KBM-7 (cell line): ENCODE data around the gene MEGF8.

Experiments used
- DNase-seq: peaks from one replicate; pipeline ENCODE4 v3.0.0-alpha.2; 2015
- in situ Hi-C: fragments of 300-500 bp; cut with MboI; formaldehyde crosslinking; loops from 2 replicates; pipeline ENCODE4 v1.14.3; 2020; ENCODE audit warnings: low sequenced_read_pairs, low pct_unique_long_range_greater_than_20kb, mixed read lengths

The MEGF8 gene

DNA sequence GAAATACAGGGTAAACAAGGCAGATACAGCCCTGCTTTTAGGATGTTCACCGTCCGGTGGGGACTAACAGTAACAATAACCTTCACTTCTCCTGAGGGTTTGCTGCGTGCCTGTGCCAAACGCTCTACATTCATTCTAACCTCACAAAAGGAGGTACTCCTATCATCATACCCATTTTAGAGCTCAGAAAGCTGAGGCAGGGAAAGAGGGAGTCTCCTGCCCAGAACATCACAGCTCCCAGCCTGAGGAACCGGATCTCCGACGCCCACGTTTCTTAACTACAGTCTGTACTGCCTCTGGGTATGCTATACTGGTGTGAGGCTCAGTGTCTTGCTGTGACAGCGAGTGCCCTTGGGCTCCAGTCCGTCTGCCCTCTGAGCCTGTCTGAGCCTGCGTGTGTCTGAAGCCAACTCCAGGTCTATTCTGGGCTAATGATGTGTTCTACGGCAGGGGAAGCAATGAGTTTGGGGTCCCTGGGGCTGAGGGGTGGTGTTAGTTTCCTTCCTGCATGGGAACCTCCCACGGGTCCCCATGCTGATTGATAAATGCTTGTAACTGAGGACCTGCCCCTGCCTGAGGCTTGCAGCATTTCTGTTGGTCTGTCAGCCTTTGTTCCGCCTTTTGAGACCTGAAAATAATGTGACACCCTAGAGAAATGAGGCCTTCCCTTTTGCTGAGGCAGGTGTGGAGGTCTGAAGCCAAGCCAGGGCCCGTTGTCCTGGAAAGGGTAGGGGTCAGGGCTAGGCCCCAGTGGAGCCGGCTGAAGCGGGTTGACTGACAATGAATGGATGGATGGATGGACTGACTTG is 96.9 kb downstream of the MEGF8 start:
- in situ Hi-C loops: loop anchor here (25.0 kb wide), 1 partner anchor 310 kb away; no protein-coding TSS in a partner anchor
- peak; percentile 20 for DNase-seq

DNA sequence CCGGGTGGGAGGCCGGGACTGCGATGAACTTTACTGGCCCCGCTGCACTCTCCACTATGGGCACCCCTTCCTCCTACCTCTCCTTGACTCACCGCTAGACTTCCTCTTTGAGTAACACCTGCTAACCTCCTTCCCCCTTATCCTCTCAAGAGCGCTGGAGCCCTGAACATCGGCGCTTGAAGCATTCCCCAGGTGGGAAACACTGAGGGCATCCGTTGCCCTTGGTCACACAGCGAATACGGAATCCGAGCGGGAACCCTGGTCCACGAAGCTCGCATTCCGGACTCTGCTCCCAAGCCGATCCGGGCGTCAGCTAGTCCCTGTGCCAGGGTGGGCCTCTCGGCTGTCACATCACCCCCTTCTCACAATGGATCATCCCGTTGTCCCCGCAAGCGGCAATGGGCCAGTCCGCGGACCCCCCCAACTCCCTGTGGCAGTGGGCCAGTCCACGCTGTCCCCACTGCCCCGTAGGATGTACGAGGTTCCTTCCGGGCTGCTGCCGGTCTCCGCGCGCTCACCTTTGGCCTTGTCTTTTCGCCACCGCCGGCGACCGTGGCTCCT is 97.5 kb downstream of the MEGF8 start:
- in situ Hi-C loops: loop anchor here (25.0 kb wide), 1 partner anchor 311 kb away; no protein-coding TSS in a partner anchor
- DNase-seq: peak; percentile 14

DNA sequence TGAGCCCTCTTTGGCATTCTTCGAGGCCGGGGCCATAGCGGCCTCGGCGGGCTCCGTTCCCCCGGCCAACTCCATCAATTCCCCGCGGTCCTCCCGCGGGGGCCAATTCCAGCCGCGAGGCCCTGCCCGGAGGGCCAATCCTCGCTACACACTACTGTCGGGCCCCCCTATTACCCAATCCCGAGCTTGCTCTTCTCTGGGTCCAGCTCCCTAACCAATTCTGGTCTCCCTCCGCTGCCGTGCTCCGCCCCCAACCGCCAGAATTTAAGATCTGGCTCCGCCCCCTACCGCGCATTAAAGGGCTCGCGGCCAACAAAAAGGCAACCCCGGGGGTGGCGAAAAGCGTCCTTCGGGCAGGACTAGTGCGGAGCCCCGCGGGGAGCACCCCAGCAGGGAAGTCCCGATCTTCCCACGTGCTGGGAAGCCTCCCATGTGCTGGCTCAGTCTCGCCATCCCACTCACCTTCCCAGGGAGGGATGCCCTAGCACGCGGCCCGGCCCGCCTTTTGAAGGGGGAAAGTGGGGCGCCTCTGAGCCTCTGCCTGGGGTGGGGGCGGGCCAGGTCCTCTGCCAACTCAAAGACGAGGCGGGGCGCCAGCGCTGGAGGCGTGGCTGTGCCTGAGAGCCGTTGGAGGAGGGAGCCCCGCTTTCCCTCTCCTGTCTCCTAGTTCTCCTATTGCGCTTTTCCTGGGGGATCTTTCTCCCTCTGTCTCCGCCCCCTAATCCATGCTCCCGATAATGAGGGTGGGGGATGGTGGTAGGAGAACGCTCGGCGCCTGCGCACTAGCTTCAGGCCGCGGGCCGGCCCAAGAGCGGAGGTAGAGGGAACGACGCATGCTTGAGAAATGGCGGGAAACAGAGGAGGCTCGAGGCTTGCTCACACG is 98.3 kb downstream of the MEGF8 start:
- DNase-seq: no peak
- in situ Hi-C loops: loop anchor here (25.0 kb wide), 1 partner anchor 311 kb away; no protein-coding TSS in a partner anchor

DNA sequence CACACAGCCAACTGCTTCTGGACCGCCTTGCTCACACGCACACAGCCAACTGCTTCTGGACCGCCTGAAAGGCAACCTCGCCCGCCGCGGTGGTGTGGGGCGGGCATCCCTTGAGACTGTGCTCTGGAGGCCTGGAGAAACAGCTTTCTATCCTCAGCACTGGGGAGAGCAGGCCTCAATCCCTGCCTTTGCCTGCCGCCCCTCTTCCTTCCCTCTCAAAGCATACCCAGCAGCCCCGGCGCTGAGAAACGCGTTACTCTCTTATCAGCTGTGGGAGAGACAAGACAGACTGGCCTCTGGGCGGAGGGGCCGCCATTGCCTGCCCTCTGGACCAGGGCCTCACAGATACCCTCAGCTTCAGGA is 98.9 kb downstream of the MEGF8 start:
- DNase-seq: no peak
- in situ Hi-C loops: loop anchor here (25.0 kb wide), 1 partner anchor 312 kb away; no protein-coding TSS in a partner anchor

DNA sequence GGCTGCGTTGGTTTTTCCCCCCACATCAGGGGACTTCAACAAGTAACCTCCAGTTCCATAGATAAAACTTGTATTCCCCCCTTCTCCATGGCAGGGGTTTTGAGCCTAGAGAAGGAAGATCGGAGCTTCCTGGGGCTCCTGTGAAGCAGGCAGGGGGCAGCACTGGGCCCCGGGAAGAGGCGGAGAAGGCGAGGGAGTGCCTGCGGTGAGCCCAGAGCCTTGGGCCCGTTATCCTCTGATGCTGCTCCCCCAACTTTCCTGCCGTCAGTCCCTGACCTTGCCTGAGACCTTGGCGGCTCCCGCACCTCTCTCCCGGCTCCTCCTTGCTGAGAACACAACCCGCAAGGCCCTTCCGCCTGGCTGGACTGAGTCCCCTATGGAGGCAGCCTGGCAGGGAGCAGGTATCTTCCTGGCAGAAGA is 99.3 kb downstream of the MEGF8 start:
- in situ Hi-C loops: loop anchor here (25.0 kb wide), 1 partner anchor 312 kb away; no protein-coding TSS in a partner anchor
- no peak for DNase-seq

DNA sequence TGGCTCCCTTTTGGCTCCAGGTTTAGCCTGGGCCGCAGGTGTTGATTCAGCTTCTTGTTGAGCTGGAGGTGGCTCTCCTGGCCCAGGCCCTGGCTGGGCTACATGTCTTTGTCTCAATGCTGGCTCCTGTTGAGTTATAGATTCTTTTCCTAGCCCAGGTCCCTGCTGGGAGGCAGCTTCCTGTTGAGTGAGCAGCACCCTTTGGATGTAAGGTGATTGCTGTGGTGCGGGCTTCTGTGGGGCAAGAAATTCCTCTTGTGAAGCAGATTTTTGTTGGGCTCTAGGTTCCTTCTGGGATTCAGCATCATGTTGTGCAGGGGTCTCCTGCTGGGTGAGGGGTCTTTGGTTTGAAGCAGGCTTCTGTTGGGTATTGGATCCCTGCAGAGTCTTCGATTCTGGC is 101.2 kb downstream of the MEGF8 start:
- DNase-seq: no peak
- in situ Hi-C loops: no loop called here

DNA sequence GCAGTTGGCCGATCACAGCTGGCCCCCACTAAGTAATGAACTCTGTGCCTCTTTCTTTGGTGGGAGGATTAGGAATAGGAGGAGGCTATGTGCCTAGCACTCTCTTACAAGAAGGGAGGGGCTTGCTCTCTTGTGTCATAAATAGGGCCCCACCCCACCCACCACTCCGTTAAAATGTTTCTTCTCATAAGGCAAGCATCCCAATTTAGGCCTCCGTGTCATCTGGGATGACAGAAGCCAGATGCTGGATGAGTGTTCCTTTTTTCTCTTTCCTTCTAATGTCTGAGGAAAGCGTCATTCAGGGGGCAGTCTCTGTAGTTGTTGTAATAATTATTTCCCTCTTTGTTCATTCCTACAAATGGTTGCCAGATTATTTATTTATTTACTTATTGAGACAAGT is 101.9 kb downstream of the MEGF8 start, which contains the start of gene LIPE:
Gene LIPE, minus strand, starts transcription at position 76 of the 400 bp plus-strand sequence. CDS start 239 bp downstream, outside the sequence.
- no peak for DNase-seq
- in situ Hi-C loops: no loop called here
